Endothelial cell of umbilical vein (primary cell): ENCODE measurements around the gene DUSP15. TPM values are rescaled to one million over a fixed set of nuclear protein-coding genes. Genes with fewer than 3 reads are reported as not detected.

Source experiments
- BruUV-seq: library from RNA; stranded (reverse); fragments of 400-500 nt; replicated peaks from 2 replicates; lab custom pipeline; 2021; lab: Mats Ljungman, UMichigan
- CTCF ChIA-PET: fragments of 300-600, 350-600 bp; sonication (Branson Sonifier 250); formaldehyde crosslinking; loops from one replicate; lab custom pipeline; 2021; ENCODE audit warnings: antibody characterized with exemption, inconsistent platforms; lab: Charles Lee
- POLR2A ChIA-PET: fragments of 300-600, 350-600 bp; sonication (Branson Sonifier 250); formaldehyde crosslinking; loops from one replicate; lab custom pipeline; 2021; ENCODE audit warnings: antibody characterized with exemption, inconsistent platforms; lab: Charles Lee
- DNase-seq: peaks from one replicate; pipeline ENCODE4 v3.0.0-alpha.2; 2011; ENCODE audit warnings: low read depth, low spot score
- FAIRE-seq: peaks from 2 replicates; lab custom pipeline; 2011; peaks lifted over from hg19 to GRCh38; lab: Jason Lieb, UNC
- H2AFZ ChIP-seq: 2 replicates; pipeline ENCODE4 v1.6.0; 2012; ENCODE audit warnings: low read depth, low read length, control low read depth, inconsistent platforms
- H3K27ac ChIP-seq: 2 replicates; pipeline ENCODE4 v1.5.1; 2011; ENCODE audit warnings: low read depth, mild to moderate bottlenecking, control low read depth, low read length, moderate library complexity; ENCODE audit not compliant: insufficient read depth
- H3K27me3 ChIP-seq, 2 experiments: 2 replicates each; pipeline versions ENCODE4 v1.6.0 to v1.6.1; 2011; ENCODE audit warnings: low read length in 2 of 2, mixed read lengths in 1 of 2; ENCODE audit not compliant: control insufficient read depth in 2 of 2, insufficient read depth in 2 of 2
- H3K36me3 ChIP-seq, 2 experiments: 2 replicates in 1 of 2; 3 replicates in 1 of 2; pipeline ENCODE4 v1.5.1; 2011; ENCODE audit warnings: low read length in 2 of 2, mild to moderate bottlenecking in 1 of 2, moderate library complexity in 1 of 2; ENCODE audit not compliant: control insufficient read depth in 2 of 2, insufficient read depth in 2 of 2; ENCODE audit errors: extremely low read depth in 1 of 2
- H3K4me1 ChIP-seq: 3 replicates; pipeline ENCODE4 v1.5.1; 2011; ENCODE audit warnings: mild to moderate bottlenecking, low read length; ENCODE audit not compliant: control insufficient read depth, insufficient read depth; ENCODE audit errors: extremely low read depth
- H3K4me2 ChIP-seq: 2 replicates; pipeline ENCODE4 v1.6.1; 2011; ENCODE audit warnings: low read length, control low read depth, mixed read lengths; ENCODE audit not compliant: insufficient read depth
- H3K4me3 ChIP-seq, 3 experiments: fragments of 200-600 bp in 1 of 3; sonication (generic), shearing (Covaris generic) in 1 of 3; replicated peaks in 1 of 3; 2 replicates each; pipeline ENCODE4 v1.5.1; 2011 to 2016; ENCODE audit warnings: control low read depth in 3 of 3, low read length in 3 of 3, mild to moderate bottlenecking in 2 of 3, inconsistent platforms in 1 of 3, low read depth in 1 of 3, moderate library complexity in 1 of 3; ENCODE audit not compliant: insufficient read depth in 1 of 3
- H3K79me2 ChIP-seq: 2 replicates; pipeline ENCODE4 v1.6.0; 2012; ENCODE audit warnings: low read length, inconsistent platforms; ENCODE audit not compliant: control insufficient read depth, insufficient read depth
- H3K9ac ChIP-seq: replicated peaks from 2 replicates; pipeline ENCODE3; 2011; ENCODE audit warnings: low read length, control low read depth; ENCODE audit not compliant: insufficient read depth; ENCODE audit errors: extremely low read depth
- H3K9me1 ChIP-seq: replicated peaks from 3 replicates; pipeline ENCODE4 v1.6.0; 2011; ENCODE audit warnings: mild to moderate bottlenecking, low read length; ENCODE audit not compliant: control insufficient read depth, insufficient read depth; ENCODE audit errors: extremely low read depth
- H3K9me3 ChIP-seq: replicated peaks from 2 replicates; pipeline ENCODE4 v1.5.1; 2012; ENCODE audit warnings: low read length, inconsistent platforms; ENCODE audit not compliant: control insufficient read depth, insufficient read depth
- H4K20me1 ChIP-seq: replicated peaks from 2 replicates; pipeline ENCODE3; 2011; ENCODE audit warnings: mild to moderate bottlenecking, low read length; ENCODE audit not compliant: control insufficient read depth, insufficient read depth; ENCODE audit errors: extremely low read depth
- EZH2 ChIP-seq: IDR thresholded peaks from 2 replicates; pipeline ENCODE4 v1.6.1; 2012; ENCODE audit warnings: borderline replicate concordance, low read depth, mild to moderate bottlenecking, moderate library complexity, low read length, inconsistent platforms; ENCODE audit not compliant: severe bottlenecking
- FOS ChIP-seq: IDR thresholded peaks from 2 replicates; pipeline ENCODE4 v1.6.1; 2011; ENCODE audit warnings: mild to moderate bottlenecking, low read length, moderate library complexity, borderline replicate concordance; ENCODE audit not compliant: insufficient read depth
- GATA2 ChIP-seq: IDR thresholded peaks from 2 replicates; pipeline ENCODE4 v1.7.0; 2011; ENCODE audit warnings: low read depth, mild to moderate bottlenecking, moderate library complexity, mixed read lengths, low read length; ENCODE audit not compliant: insufficient read length, insufficient read depth
- JUN ChIP-seq: IDR thresholded peaks from 2 replicates; pipeline ENCODE4 v1.6.1; 2011; ENCODE audit warnings: borderline replicate concordance, low read depth; ENCODE audit not compliant: insufficient read length, insufficient read depth
- MYC ChIP-seq: IDR thresholded peaks from one replicate; pipeline ENCODE4 v1.6.1; 2011; ENCODE audit warnings: mild to moderate bottlenecking, low read depth, low read length
- POLR2A ChIP-seq: IDR thresholded peaks from 2 replicates; pipeline ENCODE4 v1.6.1; 2012; ENCODE audit warnings: low read depth, mild to moderate bottlenecking, control low read depth, low read length
- POLR2AphosphoS5 ChIP-seq: IDR thresholded peaks from 2 replicates; pipeline ENCODE4 v1.6.1; 2012; ENCODE audit warnings: low read depth, mild to moderate bottlenecking, control low read depth, low read length, moderate library complexity; ENCODE audit not compliant: insufficient read depth
- dilution Hi-C: fragments of 300-500 bp; cut with MboI; formaldehyde crosslinking; loops from one replicate; pipeline ENCODE4 v1.15.0; 2019; ENCODE audit warnings: low sequenced_read_pairs; ENCODE audit not compliant: extremely low pct_ligation_motif_present
- intact Hi-C: fragments of 100-400 bp; cut with micrococcal nuclease; formaldehyde crosslinking; loops from one replicate; pipeline ENCODE4 v1.10.0; 2022
- polyA plus RNA-seq, 4 experiments: library from polyadenylated mRNA; depleted of rRNA in 3 of 4; stranded (reverse) in 3 of 4; unstranded in 1 of 4; fragments of >200 nt; gene quantifications; 2 replicates each; pipeline versions ENCODE4 v1.2.1 to v1.2.3, GENCODE V29; 2011 to 2012; ENCODE audit warnings: missing spikeins in 1 of 4
- total RNA-seq: library from RNA; stranded (reverse); gene quantifications from 2 replicates; pipeline ENCODE4 v1.2.3, GENCODE V29; 2021
- TF ChIP-seq, protein P1 (sequence below): IDR thresholded peaks from 2 replicates; pipeline ENCODE4 v1.6.1; 2011; ENCODE audit not compliant: insufficient read depth, insufficient read length
- TF ChIP-seq, protein P2 (sequence below), 2 donors: IDR thresholded peaks; 1 replicate in 1 of 2; 2 replicates in 1 of 2; pipeline ENCODE4 v1.5.1; 2011; ENCODE audit warnings: low read length in 2 of 2, mild to moderate bottlenecking in 2 of 2, moderate library complexity in 2 of 2, control low read depth in 1 of 2, inconsistent platforms in 1 of 2, low read depth in 1 of 2; ENCODE audit not compliant: insufficient read depth in 1 of 2; ENCODE audit errors: extremely low read depth in 1 of 2

Gene DUSP15
- total and polyA plus RNA-seq, 2 donors (not counting 3 experiments of a cell fraction or from before 2014, with no cell fraction given): 0.33 TPM; not detected in 1

DNA sequence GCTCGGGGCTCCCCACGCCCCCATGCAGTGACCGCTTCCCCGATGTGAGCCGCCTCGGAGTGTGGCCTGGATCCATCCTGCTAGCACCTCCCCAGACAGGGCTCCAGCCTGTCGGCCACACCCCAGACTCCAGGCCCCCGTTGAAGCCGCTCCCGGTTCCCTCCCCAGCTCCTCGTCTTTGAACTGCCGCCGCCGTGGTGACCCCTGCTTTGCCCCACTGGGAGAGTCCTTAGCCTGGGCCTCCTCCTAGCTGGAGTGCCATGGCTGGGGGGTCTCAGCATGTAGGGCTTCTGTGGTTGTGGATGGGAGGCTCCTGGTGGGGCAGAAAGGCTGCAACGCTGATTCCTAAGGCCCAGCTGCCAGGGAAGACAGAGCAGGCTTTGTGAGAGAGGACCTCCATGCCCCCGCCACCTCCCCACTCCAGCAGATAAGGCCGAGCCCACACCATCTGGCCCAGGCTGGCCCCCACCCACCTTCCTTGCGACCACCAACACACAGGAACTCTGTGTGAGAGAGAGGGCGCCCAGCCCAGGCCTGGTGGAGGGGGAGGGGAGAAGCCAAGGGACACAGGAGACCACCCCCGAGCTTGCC lies 36.3 kb downstream of the DUSP15 start:
- TF ChIP-seq, protein P1, sequence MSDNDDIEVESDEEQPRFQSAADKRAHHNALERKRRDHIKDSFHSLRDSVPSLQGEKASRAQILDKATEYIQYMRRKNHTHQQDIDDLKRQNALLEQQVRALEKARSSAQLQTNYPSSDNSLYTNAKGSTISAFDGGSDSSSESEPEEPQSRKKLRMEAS: no peak
- TF ChIP-seq GATA2 (no peak), EZH2 (no peak), FOS (no peak), POLR2A (no peak), JUN (no peak), POLR2AphosphoS5 (no peak), MYC (no peak)
- TF ChIP-seq, protein P2, sequence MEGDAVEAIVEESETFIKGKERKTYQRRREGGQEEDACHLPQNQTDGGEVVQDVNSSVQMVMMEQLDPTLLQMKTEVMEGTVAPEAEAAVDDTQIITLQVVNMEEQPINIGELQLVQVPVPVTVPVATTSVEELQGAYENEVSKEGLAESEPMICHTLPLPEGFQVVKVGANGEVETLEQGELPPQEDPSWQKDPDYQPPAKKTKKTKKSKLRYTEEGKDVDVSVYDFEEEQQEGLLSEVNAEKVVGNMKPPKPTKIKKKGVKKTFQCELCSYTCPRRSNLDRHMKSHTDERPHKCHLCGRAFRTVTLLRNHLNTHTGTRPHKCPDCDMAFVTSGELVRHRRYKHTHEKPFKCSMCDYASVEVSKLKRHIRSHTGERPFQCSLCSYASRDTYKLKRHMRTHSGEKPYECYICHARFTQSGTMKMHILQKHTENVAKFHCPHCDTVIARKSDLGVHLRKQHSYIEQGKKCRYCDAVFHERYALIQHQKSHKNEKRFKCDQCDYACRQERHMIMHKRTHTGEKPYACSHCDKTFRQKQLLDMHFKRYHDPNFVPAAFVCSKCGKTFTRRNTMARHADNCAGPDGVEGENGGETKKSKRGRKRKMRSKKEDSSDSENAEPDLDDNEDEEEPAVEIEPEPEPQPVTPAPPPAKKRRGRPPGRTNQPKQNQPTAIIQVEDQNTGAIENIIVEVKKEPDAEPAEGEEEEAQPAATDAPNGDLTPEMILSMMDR (IDR thresholded peaks at IDR 0.05; ENCODE audit: extremely low read depth in 1 of 2, insufficient read depth in 1 of 2, low read depth in 1 of 2, low read length in 2 of 2): no peak
- H3K27ac ChIP-seq: no peak overlapping the region
- H3K79me2 ChIP-seq: no peaks in the 10 kb centered on the region
- CTCF ChIA-PET: interaction anchor here (0.8 to 25.3 kb wide), 6 partner anchors 11 to 200 kb away, joined by 3 to 619 read pairs (median 6); partner anchors contain the start of genes FOXS1 and PDRG1
- H2AFZ ChIP-seq: no peak overlapping the region
- H3K4me3 ChIP-seq: no peak overlapping the region
- intact Hi-C loops: loop anchor here (1.0 kb wide), 1 partner anchor 11 kb away; no protein-coding TSS in a partner anchor
- POLR2A ChIA-PET: no interaction called here
- FAIRE-seq (no peak), DNase-seq (no peak)
- dilution Hi-C loops: no loop called here
- H3K9me3 ChIP-seq: no peaks in the 10 kb centered on the region
- H3K4me2 ChIP-seq: no peak overlapping the region
- H4K20me1 ChIP-seq: no peaks in the 10 kb centered on the region
- H3K36me3 ChIP-seq: no peaks in the 10 kb centered on the region
- H3K9ac ChIP-seq: no peak overlapping the region
- peaks cover 42% of the 10 kb centered on the region for H3K4me1 ChIP-seq
- BruUV-seq: no TSS peak
- no peaks in the 10 kb centered on the region for H3K9me1 ChIP-seq
- H3K27me3 ChIP-seq: no peaks in the 10 kb centered on the region
